ENCODE measurements around the gene FGFRL1.
"Not testable (repeated sequence)": the region's sequence is repeated elsewhere in the genome, so short reads cannot be mapped to it uniquely, and the experiment has no call there.

FGFRL1 gene

DNA sequence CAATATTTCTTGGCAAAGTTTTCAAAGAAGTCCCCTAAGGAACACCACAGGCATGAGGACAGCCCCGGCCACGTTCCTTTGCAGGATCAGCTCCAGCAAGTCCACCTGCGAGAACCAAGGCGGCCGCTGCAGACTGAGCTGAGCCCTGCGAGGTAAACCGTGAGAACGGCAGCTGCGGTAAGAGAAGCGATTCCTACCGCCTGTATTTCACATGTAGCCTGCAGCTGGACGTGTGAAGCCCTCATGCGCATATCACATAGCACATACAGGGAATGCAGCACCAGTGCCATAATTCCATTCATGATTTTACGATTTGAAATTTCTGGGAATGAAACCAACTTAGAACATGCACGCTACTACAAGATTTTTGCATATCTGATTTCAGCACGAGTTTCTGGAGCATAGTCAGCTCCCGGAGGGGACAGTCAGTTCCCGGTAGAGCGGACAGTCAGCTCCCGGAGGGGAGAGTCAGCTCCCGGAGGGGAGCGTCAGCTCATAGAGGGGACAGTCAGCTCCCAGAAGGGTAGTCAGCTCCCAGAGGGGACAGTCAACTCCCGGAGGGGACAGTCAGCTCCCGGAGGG, 41.7 kb downstream of the FGFRL1 start:
- no peak for DNase-seq (ENCODE audit: low spot score)

DNA sequence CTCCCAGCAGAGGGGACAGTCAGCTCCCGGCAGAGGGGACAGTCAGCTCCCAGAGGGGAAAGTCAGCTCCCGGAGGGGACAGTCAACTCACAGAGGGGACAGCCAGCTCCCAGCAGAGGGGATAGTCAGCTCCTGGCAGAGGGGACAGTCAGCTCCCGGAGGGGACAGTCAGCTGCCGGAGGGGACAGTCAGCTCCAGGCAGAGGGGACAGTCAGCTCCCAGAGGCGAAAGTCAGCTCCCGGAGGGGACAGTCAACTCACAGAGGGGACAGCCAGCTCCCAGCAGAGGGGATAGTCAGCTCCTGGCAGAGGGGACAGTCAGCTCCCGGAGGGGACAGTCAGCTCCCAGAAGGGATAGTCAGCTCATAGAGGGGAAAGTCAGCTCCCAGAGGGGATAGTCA, 42.5 kb downstream of the FGFRL1 start:
- not testable (repeated sequence) for DNase-seq (ENCODE audit: low spot score)

DNA sequence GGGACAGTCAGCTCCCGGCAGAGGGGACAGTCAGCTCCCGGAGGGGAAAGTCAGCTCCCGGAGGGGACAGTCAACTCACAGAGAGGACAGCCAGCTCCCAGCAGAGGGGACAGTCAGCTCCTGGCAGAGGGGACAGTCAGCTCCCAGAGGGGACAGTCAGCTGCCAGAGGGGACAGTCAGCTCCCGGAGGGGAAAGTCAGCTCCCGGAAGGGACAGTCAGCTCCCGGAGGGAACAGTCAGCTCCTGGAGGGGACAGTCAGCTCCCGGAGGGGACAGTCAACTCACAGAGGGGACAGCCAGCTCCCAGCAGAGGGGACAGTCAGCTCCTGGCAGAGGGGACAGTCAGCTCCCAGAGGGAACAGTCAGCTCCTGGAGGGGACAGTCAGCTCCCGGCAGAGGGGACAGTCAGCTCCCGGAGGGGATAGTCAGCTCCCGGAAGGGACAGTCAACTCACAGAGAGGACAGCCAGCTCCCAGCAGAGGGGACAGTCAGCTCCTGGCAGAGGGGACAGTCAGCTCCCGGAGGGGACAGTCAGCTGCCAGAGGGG, 43.3 kb downstream of the FGFRL1 start:
- DNase-seq (ENCODE audit: low spot score), result not testable (repeated sequence)

DNA sequence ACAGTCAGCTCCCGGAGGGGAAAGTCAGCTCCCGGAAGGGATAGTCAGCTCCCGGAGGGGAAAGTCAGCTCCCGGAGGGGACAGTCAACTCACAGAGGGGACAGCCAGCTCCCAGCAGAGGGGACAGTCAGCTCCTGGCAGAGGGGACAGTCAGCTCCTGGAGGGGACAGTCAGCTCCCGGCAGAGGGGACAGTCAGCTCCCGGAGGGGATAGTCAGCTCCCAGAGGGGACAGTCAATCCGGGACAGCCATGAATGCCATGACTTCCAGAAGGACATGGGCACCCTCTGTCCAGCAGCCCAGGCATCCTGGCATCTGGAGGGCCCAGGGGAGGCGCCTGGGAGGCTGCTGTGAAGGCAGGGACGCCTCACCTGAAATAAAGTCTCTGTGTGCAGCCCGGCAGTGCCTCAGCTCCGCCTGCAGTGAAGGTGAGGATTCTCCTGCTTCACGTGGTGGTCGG, 43.8 kb downstream of the FGFRL1 start:
- not testable (repeated sequence) for DNase-seq (ENCODE audit: low spot score)

DNA sequence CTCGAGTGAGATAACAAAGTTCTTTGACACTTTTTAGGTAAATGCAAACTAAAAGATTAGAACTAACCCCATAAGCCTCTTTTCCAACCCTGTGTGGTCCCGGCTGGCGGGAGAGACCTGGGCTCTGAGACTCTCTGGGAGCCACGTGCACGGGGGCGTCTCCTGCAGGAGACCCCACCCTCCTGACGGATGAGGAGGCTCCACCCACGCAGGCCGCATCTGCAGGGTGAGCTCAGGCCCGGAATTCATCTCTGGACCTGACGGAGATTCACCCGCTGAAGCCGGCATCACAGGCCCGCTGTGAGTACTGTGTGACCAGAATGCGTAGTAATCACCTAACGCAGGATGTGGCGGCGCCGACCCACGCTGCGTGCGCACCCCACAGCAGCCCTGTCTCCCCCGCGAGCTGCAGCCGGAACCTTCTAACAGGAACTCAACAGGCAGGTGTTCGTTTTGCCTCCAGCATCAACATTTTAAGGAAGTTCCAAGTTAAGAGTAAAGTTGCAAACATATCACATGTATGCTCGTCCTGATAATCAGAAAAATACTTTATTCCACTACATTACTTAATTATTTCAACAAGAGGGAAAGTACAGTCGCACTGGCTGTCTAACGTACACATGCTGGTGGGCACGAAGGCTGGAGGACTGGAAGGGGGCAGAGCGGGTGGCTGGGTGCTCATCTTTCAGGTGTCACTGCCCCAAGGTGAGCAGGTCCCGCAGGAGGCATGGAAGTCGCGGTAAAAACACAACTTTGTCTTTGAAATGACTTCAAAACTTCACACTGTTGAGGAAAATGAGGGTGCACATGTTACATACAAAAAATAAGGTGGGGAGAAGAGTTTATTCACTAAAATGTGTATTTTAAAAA, 44.5 kb downstream of the FGFRL1 start:
- no peak for DNase-seq (ENCODE audit: low spot score)

DNA sequence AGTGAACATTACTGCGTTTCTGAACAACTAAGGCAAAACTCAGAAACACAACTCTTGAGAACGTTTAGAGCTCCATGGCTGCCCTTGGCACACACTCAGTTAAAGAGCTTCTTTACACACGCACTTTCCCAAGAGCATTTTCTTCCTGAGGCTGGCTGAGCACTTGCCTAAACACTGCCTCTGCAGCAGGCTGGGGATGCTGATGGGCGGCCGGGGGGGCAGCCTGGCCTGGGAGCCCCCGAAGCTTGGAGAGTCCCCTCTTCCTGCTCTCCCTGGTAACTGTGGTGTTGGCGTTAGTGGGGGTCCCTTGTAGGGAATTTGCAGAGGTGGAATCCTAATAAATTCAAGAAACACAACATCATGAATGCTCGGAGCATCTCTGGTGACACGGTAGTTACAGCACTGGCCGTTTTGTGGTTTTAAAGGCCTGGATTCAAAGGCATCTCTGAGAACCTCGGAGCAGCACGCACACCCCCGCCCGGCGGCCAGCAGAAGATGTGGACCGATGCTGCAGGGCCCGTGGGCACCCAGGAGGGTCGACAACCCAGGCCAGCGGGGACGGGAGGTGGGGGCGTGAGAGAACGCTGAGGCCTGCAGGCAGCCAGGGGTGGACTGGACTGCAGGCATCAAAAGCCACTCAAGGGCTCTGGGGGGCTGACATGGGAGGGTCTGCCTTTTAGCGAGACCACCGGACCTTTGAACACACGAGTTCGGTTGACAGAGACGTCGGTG, 45.4 kb downstream of the FGFRL1 start:
- no peak for DNase-seq (ENCODE audit: low spot score)

DNA sequence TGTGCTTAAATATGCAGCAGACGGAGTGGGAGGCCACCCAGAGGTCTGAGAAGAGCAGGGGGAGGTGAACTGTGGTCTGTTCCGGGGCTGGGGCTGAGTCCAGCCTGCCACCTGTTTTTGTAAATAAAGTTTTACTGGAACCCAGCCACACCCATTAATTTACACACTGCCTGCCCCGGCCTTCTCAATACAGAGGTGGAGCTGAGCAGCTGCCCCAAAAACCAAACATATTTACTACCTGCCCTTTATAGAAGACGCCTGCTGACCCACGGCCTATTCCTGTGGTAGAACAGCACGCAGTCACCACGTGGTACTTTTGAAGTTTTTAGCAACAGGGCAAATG, 45.9 kb downstream of the FGFRL1 start:
- no peak for DNase-seq (ENCODE audit: low spot score)

DNA sequence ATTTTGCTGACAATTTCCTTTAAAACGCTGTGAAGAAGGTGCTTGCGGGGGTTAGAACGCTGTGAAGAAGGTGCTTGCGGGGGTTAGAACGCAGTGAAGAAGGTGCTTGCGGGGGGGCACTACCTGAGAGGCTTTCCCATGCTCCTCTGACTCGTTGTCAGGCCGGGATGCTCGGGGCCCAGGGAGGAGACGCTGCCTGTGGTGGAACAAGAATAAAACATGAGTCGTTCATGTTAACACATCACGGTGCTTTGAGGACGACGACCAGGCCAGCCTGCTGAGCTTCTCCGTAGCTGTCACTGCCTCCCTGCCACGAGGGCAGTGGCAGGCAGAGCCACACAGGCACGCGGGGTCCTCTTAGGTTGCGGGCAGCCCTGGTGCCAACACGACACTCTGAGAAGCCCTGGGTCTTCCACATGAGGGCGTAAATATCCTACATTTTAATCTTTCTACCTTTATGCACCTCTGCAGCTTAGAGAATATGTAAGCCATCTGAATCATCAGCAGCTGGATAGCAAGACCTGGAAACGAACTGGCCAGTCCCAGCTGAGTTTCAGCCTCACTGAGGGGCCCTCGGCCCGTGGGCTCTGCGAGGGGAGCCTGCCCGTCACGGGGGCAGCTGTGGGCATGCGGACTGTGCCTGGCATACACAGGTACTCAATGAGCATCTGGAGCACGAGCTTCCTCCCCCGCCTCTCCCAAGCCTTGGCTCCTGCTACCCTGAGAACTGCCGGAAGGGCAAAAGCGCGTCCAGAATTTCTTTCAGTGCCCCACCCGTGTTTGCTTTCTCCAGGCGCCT, 47.0 kb downstream of the FGFRL1 start:
- DNase-seq (ENCODE audit: low spot score), result no peak

DNA sequence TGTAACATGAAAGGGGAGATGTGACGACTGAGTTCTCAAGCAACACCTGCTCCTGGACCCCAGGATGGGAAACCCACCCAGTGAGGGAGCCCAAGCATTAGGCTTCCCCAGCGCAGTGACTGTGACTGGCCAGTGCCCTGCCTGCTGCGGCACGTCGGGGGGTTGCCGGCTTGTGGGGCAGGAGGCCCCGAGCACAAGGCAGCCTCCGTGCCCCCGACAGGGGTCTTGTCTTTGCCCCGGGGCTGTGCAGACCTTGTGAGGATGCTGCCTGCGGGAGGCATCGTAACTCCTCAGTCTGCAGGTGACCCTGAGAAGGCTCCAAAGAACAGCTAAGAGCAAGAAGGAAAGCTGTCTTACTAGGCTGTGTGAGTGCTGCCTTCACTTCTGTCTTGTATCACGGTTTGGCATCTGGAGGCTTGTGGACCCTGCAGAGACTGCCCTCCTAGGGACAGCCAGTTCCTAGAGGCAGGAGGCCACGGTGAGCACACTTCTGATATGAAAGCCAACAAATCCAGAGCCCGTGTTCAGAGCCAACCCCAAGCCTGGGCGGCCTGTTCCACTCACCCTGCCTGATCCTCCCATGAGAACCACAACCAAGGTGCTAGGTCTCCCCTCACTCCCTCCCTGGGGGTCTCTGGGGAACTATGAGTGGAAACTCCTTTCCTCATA, 47.7 kb downstream of the FGFRL1 start:
- no peak for DNase-seq (ENCODE audit: low spot score)

DNA sequence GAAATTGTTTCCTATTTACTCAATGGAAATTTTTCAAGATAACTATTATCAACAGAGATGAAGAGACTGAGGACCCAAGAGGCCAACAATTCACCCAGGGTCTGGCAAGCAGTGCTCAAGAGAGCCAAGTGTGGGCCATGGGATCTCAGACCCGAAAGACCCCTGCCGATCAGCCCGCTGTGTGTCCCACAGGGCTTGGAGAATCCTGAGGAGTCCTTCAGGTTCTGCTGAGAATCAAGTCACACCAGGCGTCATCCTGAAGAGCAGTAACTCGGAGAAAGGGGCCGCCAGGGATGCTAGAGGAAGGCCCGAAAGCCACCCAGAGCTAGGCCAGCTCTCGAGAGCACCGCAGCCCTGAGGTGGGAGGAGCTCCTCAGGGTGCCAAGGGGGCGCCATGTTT, 48.7 kb downstream of the FGFRL1 start:
- DNase-seq (ENCODE audit: low spot score), result no peak

DNA sequence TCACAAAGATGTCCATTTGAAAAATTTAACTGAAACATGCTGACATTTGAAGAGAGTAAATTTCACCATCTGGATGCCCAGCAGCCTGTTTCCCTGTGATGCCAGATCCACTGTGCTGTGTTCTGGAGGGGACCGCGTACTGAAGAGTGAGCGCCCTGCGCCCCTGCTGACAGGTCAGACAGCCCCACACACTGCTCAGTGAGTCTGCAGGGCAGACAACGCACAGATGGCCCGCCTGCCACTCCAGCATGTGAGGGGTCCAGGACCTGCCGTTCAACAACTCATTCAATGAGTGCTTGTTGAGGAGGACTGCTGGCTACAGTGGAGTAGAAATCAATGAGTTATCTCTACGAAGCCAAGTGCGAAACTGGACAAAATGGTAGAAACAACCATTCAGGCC, 49.2 kb downstream of the FGFRL1 start:
- DNase-seq (ENCODE audit: low spot score), result no peak

DNA sequence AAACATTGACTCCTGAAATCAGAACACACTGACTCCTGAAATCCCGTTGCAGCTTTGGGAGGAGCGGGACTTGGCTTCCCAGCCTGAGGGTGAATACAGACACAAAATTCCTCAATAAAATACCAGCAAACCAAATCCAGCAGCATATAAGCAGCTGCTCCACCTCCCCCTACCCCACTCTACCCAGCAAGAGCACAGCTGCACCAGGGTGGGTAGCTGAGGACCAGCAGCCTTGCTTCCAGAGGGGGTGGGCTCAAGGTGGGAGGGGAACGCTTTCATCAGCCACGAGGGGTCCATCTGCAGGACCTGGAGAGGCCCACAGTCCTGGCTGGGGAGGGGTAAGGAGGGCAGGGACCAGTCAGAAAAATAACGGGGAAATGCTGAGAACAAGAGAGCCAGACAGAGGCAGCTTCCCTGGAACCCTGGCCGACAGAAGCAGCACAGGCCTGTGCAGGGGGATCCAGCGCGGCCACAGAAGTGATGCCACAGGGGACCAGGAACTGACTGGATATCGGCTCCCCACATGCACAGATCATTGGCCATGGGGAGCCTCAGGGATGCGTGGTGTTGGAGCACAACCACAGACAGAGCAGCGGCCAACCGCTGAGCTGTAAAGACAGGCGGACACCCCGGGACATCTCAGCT, 49.8 kb downstream of the FGFRL1 start:
- DNase-seq (ENCODE audit: low spot score), result no peak

DNA sequence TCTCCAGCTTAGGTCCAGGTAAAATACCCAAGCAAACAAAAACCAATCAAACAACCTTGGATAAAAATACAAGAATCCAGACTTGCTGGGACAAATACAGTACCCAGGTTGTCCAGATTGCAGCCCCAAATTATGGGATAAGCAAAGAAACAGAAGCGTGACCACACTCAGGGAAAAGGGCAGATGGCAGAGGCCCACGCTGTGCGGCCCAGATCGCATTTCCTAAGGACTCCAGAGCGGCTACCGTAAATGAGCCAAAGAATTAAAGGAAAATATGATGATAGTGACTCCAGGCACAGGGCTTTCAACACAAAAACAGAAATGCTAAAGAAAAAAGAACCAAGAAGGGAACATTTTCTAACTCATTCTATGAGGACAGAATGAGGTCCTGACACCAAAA, 50.3 kb downstream of the FGFRL1 start:
- DNase-seq (ENCODE audit: low spot score), result no peak

DNA sequence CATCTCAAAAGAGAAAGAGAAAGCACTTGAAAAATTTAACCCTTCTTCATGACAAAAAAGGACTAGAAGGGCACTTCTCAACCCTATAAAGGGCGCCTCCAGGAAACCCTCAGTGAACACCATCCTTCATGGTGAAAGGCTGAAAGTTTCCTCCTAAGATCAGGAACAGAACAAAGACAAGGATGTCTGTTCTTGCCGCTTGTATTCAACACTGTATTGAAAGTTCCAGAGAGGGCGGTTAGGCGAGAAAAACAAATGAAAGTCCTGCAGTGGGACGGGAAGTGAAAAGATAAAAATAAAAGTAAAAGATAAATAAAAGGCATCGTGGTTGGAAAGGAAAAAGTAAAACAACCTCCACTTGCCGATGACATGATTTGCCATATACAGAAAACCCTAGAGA, 51.0 kb downstream of the FGFRL1 start:
- DNase-seq (ENCODE audit: low spot score), result no peak

DNA sequence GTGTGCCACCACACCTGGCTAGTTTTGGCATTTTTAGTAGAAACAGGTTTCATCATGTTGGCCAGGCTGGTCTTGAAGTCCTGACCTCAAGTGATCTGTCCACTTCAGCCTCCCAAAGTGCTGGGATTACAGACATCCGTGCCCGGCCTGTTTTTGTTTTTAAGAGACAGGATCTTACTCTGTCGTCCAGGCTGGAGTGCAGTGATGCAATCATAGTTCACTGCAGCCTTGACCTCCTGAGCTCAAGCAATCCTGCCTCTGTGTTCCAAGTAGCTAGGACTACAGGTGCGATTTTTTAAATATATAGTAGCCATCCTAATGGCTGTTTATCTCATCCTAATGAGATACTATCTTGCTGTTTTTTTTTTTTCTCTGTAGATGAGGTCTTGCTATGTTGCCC, 54.3 kb downstream of the FGFRL1 start:
- DNase-seq (ENCODE audit: low spot score), result no peak

DNA sequence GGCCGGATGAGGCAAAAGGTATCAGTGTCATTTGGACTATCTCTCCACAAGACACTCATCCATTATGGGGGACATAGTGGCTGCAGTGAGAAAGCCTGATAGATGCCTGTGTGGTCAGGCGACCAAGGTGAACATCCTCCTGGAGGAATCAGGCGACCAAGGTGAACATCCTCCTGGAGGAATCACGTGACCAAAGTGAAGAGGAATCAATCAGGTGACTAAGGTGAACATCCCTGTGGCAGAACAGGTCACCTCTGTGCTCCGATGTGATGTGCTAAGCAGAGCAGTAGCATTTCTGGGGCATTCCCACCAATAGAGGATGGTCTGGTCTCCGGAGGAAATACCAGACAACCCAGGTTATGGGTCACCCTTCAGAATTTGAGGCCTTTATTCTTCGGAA, 58.0 kb downstream of the FGFRL1 start:
- DNase-seq (ENCODE audit: low spot score), result no peak

DNA sequence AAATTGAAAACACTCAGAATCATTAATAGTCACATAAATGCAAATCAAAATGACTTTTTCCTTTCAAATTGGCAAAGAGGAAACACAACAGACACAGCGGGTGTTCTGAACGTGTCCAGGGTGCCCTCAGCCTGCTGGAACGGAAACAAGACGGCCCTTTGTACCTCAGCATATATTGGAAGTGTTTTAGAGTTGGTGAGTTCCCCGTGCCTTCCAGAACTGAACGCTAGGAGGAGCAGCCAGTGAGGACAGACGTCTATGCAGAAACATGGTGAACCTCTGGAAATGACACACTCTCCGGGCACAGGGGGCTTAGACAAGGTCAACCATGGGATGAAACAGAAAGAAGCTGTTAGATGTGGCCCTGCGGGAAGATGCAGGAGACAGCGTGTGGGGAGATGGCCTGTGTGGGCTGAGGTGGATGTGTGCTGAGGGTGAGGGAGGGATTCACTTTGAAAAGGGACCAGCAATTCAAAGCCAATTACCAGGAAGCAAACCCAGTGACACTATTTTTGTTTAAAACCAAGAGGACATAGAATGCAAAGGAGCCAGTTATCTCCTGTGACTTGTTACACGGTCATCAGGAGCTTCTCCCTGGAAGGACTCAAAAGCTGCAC, 61.5 kb downstream of the FGFRL1 start:
- peak; percentile 84 for DNase-seq (ENCODE audit: low spot score)

DNA sequence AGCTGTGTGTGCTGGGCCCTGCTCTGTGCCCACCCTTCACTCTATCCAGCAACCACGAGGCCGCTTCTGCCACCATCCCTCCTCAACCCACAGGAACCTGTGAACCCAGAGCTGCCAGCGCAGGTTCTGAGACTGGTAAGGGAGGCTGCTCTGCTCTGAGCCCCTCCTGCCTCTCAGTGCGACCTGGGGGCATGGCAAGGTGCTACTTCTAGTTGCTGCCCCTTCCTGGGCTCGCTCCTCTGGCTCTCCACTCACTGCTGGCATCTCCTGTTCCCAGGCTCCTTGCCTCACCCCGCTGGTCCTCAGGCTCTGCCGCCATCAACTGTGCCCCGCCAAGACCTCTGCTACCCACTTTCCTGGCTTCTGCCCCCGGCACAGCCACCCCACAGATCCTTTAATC, 62.7 kb downstream of the FGFRL1 start:
- DNase-seq (ENCODE audit: low spot score), result no peak

DNA sequence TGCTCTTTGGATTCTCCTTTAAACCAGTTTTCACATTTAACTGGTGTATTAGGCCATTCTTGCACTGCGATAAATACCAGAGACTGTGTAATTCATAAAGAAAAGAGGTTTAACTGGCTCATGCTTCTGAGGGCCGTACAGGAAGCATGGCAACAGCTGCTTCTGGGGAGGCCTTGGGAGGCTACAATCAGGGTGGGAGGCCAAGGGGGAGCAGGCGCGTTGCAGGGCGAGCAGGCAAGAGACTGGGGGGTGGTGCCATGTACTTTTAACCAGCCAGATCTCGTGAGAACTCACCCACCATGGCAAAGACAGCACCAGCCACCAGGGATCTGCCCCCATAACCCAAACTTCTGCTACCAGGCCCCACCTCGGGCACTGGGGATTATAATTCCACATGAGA, 63.8 kb downstream of the FGFRL1 start:
- DNase-seq (ENCODE audit: low spot score), result no peak

All from COLO829 (cell line).